HG02981 (cell line): ENCODE data around the gene CYFIP1.

Experiments used
- ATAC-seq: cut with Tn5 transposase; IDR thresholded peaks from one replicate; pipeline ENCODE4 v1.9.1; 2021; ENCODE audit warnings: mild to moderate bottlenecking, moderate library complexity; ENCODE audit not compliant: unreplicated experiment

The CYFIP1 gene

DNA sequence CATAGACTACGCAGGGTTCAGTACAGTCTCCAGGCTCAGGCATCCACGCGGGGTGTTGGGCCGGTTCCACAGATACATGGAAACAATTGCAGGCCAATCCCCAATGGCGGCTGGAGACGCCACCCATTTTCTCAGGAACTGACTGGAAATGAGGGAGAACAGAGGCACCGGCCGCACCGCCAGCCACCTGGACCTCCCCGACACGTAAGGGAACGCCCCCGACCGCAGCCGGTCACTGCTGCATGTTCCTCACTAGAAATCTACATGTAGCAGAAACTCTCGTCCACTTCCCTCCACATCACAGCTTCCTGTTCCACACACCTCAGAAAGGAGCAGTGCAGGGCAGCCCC lies 29.2 kb downstream of the CYFIP1 start:
- no peak for ATAC-seq

DNA sequence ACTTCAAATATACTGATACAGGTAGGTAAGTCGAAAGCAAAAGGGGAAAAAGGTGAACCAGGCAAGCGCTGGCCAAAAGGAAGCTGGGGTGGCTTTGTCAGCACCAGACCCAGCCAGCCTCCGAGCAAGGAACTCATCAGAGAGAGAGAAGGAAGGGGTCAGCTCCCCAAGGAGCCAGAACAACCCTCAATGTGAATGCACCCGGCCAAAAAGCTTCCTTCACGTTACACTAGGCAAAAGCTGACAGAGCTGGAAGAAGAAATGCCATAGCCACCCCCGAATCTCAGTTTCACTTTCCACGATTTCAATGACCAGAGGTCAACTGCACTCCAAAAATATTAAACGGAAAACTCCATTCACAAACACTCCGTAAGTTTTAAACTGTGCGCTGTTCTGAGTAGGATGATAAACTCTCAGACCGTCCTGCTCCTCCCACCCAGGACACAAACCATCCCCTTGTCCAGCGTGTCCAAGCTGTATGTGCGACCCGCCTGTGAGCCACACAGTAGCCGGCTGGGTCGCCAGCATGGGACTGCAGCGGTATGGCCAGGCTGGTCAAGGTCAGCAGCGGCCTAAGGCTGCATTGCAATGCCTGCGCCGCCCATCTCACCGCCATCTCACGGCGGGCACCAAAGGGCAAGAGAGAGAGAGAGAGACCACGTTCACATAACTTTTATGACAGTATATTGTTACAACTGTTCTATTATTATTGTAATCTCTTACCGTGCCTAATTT lies 29.7 kb downstream of the CYFIP1 start:
- no peak for ATAC-seq

GRCh38 chr15:22949074-22949547 lies 31.1 kb downstream of the CYFIP1 start:
- peak; percentile 66 for ATAC-seq

DNA sequence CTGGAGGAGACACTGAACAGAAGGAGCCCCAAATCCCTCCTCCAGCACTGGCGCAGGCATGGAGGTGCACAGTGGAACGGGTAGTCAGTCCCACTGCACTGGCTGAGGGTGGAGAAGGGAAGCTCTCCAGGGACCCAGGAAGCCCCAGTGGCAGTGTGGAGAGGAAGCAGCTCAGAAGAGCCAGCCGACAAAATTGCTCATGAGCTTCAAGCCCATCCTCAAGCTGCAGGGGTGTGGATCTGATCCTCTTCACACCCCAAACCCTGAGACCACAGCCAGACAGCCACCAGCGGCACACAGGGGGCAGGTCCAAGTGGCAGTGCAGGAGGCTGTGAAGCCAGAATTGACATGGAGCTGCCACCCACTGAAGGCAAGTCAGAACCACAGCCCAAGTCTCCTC lies 32.1 kb downstream of the CYFIP1 start:
- ATAC-seq, result no peak

GRCh38 chr15:22947101-22948000 lies 32.8 kb downstream of the CYFIP1 start:
- ATAC-seq, result no peak

GRCh38 chr15:22945071-22945470 lies 35.1 kb downstream of the CYFIP1 start:
- no peak for ATAC-seq

DNA sequence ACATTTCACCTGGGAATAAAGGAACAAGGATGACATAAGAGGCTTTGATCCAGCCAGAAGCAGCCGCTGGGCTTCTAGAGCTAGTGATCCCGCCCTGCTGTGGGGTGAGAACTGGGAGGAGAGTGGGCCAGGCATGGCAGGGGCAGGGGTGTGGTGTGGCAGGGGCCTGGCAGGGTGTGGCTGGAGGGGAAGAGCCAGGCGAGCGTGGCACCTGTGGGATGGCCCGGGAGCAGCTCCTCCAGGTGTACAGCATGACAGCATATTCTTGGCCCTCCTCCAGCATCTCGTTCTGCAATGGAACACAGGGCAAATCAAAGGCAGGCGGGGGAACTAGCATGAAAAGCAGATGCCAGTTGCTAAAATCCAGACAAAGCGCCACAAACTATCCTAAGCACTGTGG lies 35.5 kb downstream of the CYFIP1 start:
- ATAC-seq, result no peak

- no peak for ATAC-seq
Measured at GRCh38 chr15:22942877-22943276, 37.3 kb downstream of the CYFIP1 start.

DNA sequence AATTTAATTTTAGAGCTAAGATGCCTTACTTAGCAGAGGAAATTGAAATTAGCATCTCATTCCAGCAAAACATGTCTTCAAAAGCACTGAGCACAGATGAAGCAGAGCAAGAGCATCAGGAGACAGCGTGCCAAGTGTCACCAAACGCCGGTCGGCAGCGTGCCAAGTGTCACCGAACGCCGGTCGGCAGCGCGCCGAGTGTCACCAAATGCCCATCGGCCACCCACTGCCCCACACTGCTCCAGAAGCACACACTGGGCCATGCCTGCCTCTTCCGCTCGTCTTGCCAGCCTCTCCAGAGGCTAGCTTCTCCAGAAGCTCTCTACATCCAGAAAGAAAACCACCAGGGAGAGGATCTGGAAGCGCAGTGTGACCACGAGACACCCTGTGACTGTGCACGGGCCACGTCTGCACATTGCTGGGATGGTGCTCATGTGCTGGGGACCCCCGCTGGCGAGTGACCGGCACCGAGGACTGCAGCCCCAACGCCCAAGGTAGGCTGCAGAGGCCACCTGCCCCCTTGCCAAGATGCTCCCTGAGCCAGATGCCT lies 37.8 kb downstream of the CYFIP1 start:
- ATAC-seq, result no peak

- ATAC-seq, result no peak
Measured at GRCh38 chr15:22941179-22941578, 39.0 kb downstream of the CYFIP1 start.

DNA sequence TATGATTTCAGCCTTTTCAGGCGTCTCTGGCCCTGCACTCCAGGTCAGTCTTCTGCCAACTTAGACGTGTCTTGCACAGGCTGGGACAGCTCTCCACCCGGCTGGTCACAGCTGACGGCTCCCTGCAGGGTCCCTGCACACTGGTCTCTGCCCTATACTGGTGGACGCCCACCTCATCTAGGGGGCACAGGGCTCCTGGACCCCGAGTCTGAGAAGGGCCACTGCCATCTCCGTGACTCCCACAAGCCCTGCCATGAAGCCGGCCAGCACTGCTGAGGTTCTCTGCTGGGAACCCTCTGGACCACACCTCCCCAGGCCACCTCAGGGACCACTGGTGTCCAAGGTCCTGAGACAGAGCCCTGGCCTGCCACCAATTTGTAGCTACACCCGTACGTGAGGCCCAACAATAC lies 40.5 kb downstream of the CYFIP1 start:
- ATAC-seq, result no peak

GRCh38 chr15:22939051-22939450 lies 41.1 kb downstream of the CYFIP1 start:
- ATAC-seq, result no peak

DNA sequence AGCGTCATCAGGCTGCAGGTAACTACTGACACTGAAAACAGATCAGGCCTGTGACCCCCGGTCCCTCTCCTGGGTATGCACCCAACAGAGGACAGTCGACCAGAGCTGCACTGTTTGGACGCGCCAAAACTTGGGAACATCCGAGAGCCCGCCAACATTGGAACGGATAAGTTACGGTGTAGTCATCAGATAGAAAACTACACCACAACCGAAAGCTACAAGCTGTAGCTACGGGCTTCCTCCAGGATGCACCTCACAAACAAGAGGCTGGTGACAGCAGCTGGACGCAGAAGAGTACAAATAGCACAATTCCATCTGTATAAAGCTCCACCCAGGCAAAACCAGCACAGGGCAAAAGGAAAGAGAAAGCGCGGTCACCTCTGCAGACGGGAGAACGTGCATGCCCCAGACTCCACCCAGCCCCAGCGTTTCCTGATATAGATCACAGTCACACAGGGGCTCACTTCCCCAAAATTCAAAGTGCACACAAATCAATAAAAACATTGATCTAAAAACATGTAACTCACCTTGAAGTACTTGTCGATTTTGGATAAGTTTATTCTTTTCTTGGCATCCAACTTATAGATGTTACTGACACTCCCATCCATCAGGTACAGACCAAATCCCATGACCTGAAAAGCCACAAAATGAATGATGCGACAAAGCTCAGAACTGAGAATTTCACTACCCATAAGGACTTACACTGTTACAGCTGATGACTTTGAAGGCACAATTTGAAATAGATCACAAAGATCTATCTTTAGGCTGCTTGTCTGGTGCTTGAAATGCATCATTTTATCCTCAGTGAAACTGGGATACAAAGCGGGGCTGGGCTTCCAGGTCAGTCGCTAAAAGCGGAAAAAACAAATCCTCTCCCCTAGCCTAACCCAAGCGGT lies 43.3 kb downstream of the CYFIP1 start:
- peak; percentile 86 for ATAC-seq

- ATAC-seq, result no peak
Measured at GRCh38 chr15:22933641-22934061, 46.5 kb downstream of the CYFIP1 start.

DNA sequence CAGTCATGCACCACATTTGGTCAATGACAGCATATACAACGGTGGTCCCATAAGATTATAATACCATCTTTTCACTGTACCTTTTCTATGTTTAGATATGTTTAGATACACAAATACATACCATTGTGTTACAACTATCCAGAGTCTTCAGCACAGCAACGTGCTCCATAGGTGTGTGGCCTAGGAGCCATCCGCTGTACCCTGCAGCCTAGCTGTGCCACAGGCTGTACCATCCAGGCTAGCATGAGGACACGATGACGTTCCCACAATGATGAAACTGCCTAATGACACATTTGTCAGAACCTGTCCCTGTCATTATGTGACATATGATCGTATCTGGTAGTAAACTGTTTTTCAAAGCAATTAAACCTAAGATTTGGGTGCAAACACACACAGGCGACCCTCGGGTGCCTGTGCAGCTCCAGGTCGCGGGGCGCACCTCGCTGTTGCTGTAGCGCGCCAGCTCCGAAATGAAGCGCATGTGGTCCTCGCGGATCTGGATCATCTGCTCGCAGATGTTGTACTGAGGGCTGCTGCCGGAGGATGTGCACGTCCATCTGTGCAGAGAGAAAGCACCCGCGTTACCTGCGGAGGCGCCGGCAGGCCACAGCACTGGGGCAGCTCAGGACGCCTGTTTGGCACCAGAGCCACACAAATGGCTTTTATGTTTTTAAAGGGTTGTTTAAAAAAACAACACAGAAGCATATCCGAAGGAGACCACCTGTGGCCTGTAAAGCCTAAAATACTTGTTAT lies 48.2 kb downstream of the CYFIP1 start:
- ATAC-seq, result no peak

GRCh38 chr15:22930782-22931484 lies 49.2 kb downstream of the CYFIP1 start:
- no peak for ATAC-seq

DNA sequence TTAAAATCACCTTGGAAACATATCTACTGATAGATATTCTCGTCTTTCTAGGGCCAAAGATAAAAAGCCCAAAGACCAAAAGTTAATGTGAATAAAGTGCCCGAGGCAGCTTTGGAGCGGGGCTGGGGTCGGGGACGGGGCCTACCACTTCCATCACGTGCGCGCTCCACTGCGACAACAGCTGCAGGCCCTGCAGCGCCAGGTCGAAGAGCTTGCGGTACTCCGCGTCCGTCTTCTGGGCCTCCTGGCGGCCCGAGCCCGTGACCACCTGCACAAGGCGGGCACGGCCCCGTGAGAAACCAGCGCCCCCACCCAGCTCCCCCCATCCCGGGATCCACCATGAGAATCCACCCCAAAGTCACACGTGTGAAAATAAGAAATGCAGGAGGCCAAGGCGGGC lies 52.4 kb downstream of the CYFIP1 start:
- no peak for ATAC-seq

- ATAC-seq, result no peak
Measured at GRCh38 chr15:22925875-22926274, 54.3 kb downstream of the CYFIP1 start.

DNA sequence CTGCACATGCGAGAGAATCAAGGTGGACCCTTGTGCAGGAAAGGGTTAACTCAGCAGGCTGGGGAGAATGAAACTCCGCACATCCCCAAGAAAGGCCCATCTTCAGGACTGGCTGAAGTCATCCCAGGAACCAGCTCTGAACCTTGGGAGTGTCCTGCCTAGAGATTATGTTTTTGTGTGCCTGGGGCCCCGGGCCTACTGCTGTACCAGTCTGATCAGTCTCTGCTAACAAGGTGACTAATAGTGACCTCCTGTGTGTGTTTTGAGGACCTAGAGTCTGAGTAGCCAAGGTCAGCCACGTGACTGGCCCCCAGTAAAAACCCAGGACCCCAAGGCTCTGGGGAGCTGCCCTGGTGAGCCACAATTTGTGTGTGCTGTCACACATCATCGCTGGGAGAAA lies 58.2 kb downstream of the CYFIP1 start:
- ATAC-seq, result no peak
